HG03280 (cell line): Measurements from ENCODE around the gene ATG101.

ENCODE experiments used
- ATAC-seq: cut with Tn5 transposase; IDR thresholded peaks from one replicate; pipeline ENCODE4 v1.9.1; 2021; ENCODE audit warnings: mild to moderate bottlenecking, moderate library complexity; ENCODE audit not compliant: unreplicated experiment

ATG101 gene

GRCh38 chr12:52069327-52070184 is at the start of gene ATG101:
Gene ATG101, plus strand, starts transcription at chr12:52069978. Its CDS starts 3,673 bp downstream, at chr12:52073651.
- peak; percentile 91 for ATAC-seq

GRCh38 chr12:52020539-52021336 is 49.0 kb upstream of the ATG101 start:
- no peak for ATAC-seq

- ATAC-seq: no peak
Observed at GRCh38 chr12:52022841-52023181, 47.0 kb upstream of the ATG101 start.

GRCh38 chr12:52023182-52023975 is 46.4 kb upstream of the ATG101 start:
- ATAC-seq: no peak

GRCh38 chr12:52023976-52024688 is 45.6 kb upstream of the ATG101 start:
- no peak for ATAC-seq

GRCh38 chr12:52024845-52025230 is 44.9 kb upstream of the ATG101 start:
- ATAC-seq: no peak

GRCh38 chr12:52026263-52026662 is 43.5 kb upstream of the ATG101 start:
- no peak for ATAC-seq

GRCh38 chr12:52027085-52027843 is 42.5 kb upstream of the ATG101 start:
- no peak for ATAC-seq

GRCh38 chr12:52029685-52030084 is 40.1 kb upstream of the ATG101 start:
- ATAC-seq: no peak

- ATAC-seq: no peak
Observed at GRCh38 chr12:52032446-52032803, 37.4 kb upstream of the ATG101 start.

GRCh38 chr12:52032804-52033445 is 36.9 kb upstream of the ATG101 start:
- peak; percentile 93 for ATAC-seq

- ATAC-seq: no peak
Observed at GRCh38 chr12:52033446-52034140, 36.2 kb upstream of the ATG101 start.

- no peak for ATAC-seq
Observed at GRCh38 chr12:52035190-52035589, 34.6 kb upstream of the ATG101 start.

GRCh38 chr12:52035926-52036325 is 33.9 kb upstream of the ATG101 start:
- no peak for ATAC-seq

GRCh38 chr12:52036587-52037171 is 33.1 kb upstream of the ATG101 start:
- ATAC-seq: peak; percentile 41

GRCh38 chr12:52037248-52037861 is 32.4 kb upstream of the ATG101 start:
- ATAC-seq: no peak

- no peak for ATAC-seq
Observed at GRCh38 chr12:52038447-52038846, 31.3 kb upstream of the ATG101 start.

GRCh38 chr12:52041035-52041434 is 28.7 kb upstream of the ATG101 start:
- no peak for ATAC-seq
